Heart right ventricle (tissue), 16 donors: ENCODE results near the gene GNAL. TPM values are rescaled to one million over a fixed set of nuclear protein-coding genes. Genes with fewer than 3 reads are reported as not detected.

Experiments used
- ATAC-seq, 8 donors: fragments of 200-7000 bp; cut with Tn5 transposase; one replicate each; pipeline ENCODE4 v1.9.1; 2020; ENCODE audit warnings: mild to moderate bottlenecking in 8 of 8, moderate library complexity in 8 of 8, moderate number of reproducible peaks in 1 of 8
- DNase-seq, 2 donors: peaks; one replicate each; pipeline ENCODE4 v3.0.0-alpha.2; 2020
- H3K27ac ChIP-seq, 10 donors: fragments of 200-600 bp; sonication (generic) in 2 of 10; one replicate each; pipeline versions ENCODE4 v1.5.0 to v1.8.0; 2020 to 2022; ENCODE audit warnings: mild to moderate bottlenecking in 3 of 10
- H3K27me3 ChIP-seq, 7 donors: fragments of 200-600 bp; one replicate each; pipeline ENCODE4 v1.8.0; 2021 to 2022; ENCODE audit warnings: mild to moderate bottlenecking in 2 of 7
- H3K36me3 ChIP-seq, 9 donors: fragments of 200-600 bp; sonication (generic) in 1 of 9; one replicate each; pipeline versions ENCODE4 v1.5.0 to v1.8.0; 2020 to 2022; ENCODE audit warnings: mild to moderate bottlenecking in 2 of 9
- H3K4me1 ChIP-seq, 9 donors: fragments of 200-600 bp; sonication (generic) in 1 of 9; one replicate each; pipeline versions ENCODE4 v1.5.0 to v1.8.0; 2020 to 2022; ENCODE audit warnings: mild to moderate bottlenecking in 4 of 9
- H3K4me3 ChIP-seq, 10 donors: fragments of 200-600 bp; sonication (generic) in 2 of 10; one replicate each; pipeline versions ENCODE4 v1.5.0 to v1.8.0; 2020 to 2022; ENCODE audit warnings: mild to moderate bottlenecking in 7 of 10, moderate library complexity in 2 of 10
- H3K9me3 ChIP-seq, 11 donors: fragments of 200-600 bp in 10 of 11; sonication (generic) in 2 of 11; one replicate each; pipeline versions ENCODE4 v1.5.0 to v1.8.0; 2013 to 2022; ENCODE audit warnings: mild to moderate bottlenecking in 2 of 11, control low read depth in 1 of 11, moderate library complexity in 1 of 11
- WGBS, 2 donors: extraction: QIAGEN DNeasy Blood & Tissue Kit; methylation state at CpG; one replicate each; pipeline ENCODE4 v1.1.7; 2013; ENCODE audit warnings: inconsistent platforms in 1 of 2; 5-methylcytosine and 5-hydroxymethylcytosine counted together
- intact Hi-C, 10 donors: fragments of 100-400 bp; cut with DNase I; formaldehyde crosslinking; loops; one replicate each; pipeline versions ENCODE4 v1.11.1 to v1.14.2; 2022
- polyA plus RNA-seq, 2 donors: library from polyadenylated mRNA; stranded (reverse); fragments of 200-250 nt; gene quantifications; one replicate each; pipeline ENCODE4 v1.2.3, GENCODE V29; 2013
- total RNA-seq, 10 donors: library from RNA; stranded (reverse); fragmentation: NEBNext Ultra II Directional in 3 of 10; extraction: Animal tissue kit (Norgen Biotek cat#: 25700) in 3 of 10; gene quantifications; one replicate each; pipeline versions ENCODE4 v1.2.1 to v1.2.4, GENCODE V29; 2021 to 2023
- TF ChIP-seq, protein P1 (sequence below), 9 donors: fragments of 200-600 bp; sonication (generic) in 2 of 9; IDR thresholded peaks; one replicate each; pipeline versions ENCODE4 v1.5.0 to v1.8.0; 2021 to 2022; ENCODE audit warnings: antibody characterized with exemption in 9 of 9, mild to moderate bottlenecking in 5 of 9, moderate library complexity in 1 of 9
- donor health status: Arrhythmogenic right ventricular cardiomyopathy.
- donor health status: ischemic (EF 13 %, LVEDD 7.1; RV severe dilation, severe dysfunction).
- donor health status: healthy with polysubstance abuse.
- donor health status: DM: no; HTN: yes; CAD: no.
- donor health status: DM: no; HTN: no; CAD: no.
- donor health status: ischemic (EF 25% LVEDD 6.9; RV normal size, moderate dysfunction).
- donor health status: ischemic (EF 25% LVEDD 5.7; RV mildly dilated, moderate dysfunction).
- donor health status: healthy.
- donor health status: DM: yes; HTN: yes; CAD: no.
- donor health status: Ischemic cardiomyopathy.
- donor health status: ischemic (EF 35%, LVEDD 5.7; RV mildly dilated, moderate dysfunction).
- donor health status: nonischemic (EF 11% LVEDD 7.7; RV severe dilation, severe dysfunction).
- donor health status: DM: yes; HTN: yes; CAD: no.
- donor health status: PGD.
- donor health status: ischemic (EF 29% LVEDD 5.4; RV normal size, mild dysfunction).
- donor health status: nonischemic (EF 23%, LVEDD 6.1; RV moderate dilation, normal function).

The GNAL gene
- total and polyA plus RNA-seq, 12 donors = 0.42 to 6.9 (median 1.6) TPM

DNA sequence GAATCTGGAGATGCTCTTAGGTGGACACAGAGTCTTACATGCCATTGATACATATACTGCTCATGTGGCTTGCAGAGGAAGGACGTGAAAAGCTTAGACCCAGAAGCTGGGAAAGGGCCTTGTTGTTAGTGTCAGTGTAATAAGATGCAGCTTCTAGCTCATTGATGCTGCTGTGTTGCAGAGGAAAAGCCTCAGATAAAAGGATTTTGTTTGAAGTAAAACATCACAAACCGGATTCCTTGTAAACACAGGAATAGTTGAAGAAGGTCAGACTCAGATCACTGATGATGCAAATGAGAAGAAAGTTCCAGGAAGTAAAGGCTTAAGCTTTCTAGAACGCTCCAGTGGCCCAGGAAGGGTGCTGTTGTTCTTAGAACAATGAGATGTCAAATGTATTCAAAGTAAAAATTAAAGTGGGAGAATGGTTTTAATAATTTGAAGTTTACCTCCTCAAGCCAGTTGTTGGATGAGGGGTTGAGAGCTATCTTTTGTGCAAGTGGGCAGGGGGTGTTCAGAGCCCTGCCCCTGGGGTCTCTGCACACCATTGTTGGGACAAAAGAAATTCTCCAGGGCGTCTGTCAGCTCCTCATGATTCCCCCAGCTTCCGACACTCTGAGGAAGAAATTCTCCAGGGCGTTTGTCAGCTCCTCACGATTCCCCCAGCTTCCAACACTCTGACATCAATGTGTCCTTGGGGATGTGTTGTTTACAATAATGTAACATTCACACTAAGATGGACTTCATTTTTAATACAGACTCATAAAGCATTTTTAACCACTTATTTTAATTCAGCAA, 100.8 kb downstream of the GNAL start:
- ATAC-seq (no peak), DNase-seq (no peak)
- Histone ChIP-seq H3K36me3 (no peaks in the 10 kb centered on the region), H3K4me1 (peaks cover 0 to 6% (median 0%) of the 10 kb centered on the region in 9 donors), H3K27me3 (peaks cover 0 to 8% (median 0%) of the 10 kb centered on the region in 7 donors), H3K9me3 (no peaks in the 10 kb centered on the region), H3K27ac (no peak overlapping the region), H3K4me3 (no peak overlapping the region)
- intact Hi-C loops = no loop called here
- TF ChIP-seq, protein P1, sequence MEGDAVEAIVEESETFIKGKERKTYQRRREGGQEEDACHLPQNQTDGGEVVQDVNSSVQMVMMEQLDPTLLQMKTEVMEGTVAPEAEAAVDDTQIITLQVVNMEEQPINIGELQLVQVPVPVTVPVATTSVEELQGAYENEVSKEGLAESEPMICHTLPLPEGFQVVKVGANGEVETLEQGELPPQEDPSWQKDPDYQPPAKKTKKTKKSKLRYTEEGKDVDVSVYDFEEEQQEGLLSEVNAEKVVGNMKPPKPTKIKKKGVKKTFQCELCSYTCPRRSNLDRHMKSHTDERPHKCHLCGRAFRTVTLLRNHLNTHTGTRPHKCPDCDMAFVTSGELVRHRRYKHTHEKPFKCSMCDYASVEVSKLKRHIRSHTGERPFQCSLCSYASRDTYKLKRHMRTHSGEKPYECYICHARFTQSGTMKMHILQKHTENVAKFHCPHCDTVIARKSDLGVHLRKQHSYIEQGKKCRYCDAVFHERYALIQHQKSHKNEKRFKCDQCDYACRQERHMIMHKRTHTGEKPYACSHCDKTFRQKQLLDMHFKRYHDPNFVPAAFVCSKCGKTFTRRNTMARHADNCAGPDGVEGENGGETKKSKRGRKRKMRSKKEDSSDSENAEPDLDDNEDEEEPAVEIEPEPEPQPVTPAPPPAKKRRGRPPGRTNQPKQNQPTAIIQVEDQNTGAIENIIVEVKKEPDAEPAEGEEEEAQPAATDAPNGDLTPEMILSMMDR (IDR thresholded peaks at IDR 0.05) = no peak
- 49 to 55% methylated on average over 7 of the region's 7 CpGs for WGBS, 2 donors

- ATAC-seq (no peak), DNase-seq (no peak)
- Histone ChIP-seq H3K4me1 (no peaks in the 10 kb centered on the region), H3K36me3 (no peaks in the 10 kb centered on the region), H3K27me3 (peaks cover 0 to 8% (median 0%) of the 10 kb centered on the region in 7 donors), H3K27ac (no peak overlapping the region), H3K4me3 (no peak overlapping the region), H3K9me3 (no peaks in the 10 kb centered on the region)
- 71 to 72% methylated on average over 3 of the region's 3 CpGs for WGBS, 2 donors
- intact Hi-C loops = no loop called here
- TF ChIP-seq, protein P1 (IDR thresholded peaks at IDR 0.05) = no peak
Measured at GRCh38 chr18:11791131-11791530, 102.1 kb downstream of the GNAL start.

DNA sequence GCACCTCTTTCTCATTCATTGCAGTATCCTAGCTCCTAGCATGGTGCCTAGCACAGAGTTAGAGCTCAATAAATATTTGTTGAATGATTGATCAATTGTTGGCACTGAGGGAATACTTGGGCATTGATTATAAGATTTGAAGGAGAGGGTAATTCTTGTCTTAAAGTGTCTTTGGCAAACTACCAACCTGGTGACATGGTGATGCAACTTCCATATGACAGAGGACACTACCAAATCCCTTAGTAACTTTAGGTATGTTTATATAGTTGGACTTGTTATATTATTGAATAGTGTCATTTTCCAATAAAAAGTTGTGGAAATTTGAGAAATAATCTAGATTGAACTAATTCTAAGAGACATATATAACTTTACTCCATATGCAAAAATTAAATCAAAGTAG, 103.6 kb downstream of the GNAL start:
- ATAC-seq = no peak
- intact Hi-C loops = no loop called here

GRCh38 chr18:11794195-11794594, 105.1 kb downstream of the GNAL start:
- TF ChIP-seq, protein P1 (IDR thresholded peaks at IDR 0.05) = no peak
- ATAC-seq = no peak
- peaks cover 0 to 8% (median 0%) of the 10 kb centered on the region in 7 donors for H3K27me3 ChIP-seq
- no peak overlapping the region for H3K4me3 ChIP-seq
- no peaks in the 10 kb centered on the region for H3K9me3 ChIP-seq
- H3K27ac ChIP-seq = no peak overlapping the region
- WGBS, 2 donors = 90 to 93% methylated on average over 3 of the region's 3 CpGs
- H3K4me1 ChIP-seq = no peaks in the 10 kb centered on the region
- no peak for DNase-seq
- H3K36me3 ChIP-seq = no peaks in the 10 kb centered on the region
- intact Hi-C loops = no loop called here

More for the DNA sequence above, 103.6 kb downstream of the GNAL start:
- Histone ChIP-seq H3K36me3 (no peaks in the 10 kb centered on the region), H3K27ac (no peak overlapping the region), H3K9me3 (no peaks in the 10 kb centered on the region), H3K4me3 (no peak overlapping the region), H3K4me1 (no peaks in the 10 kb centered on the region), H3K27me3 (peaks cover 0 to 8% (median 0%) of the 10 kb centered on the region in 7 donors)
- no peak for DNase-seq
- TF ChIP-seq, protein P1 (IDR thresholded peaks at IDR 0.05) = no peak
